ENCODE results near the gene PDS5B.

GRCh38 chr13:32825481-32825880 is 239.2 kb downstream of the PDS5B start:
- TF ChIP-seq EP300 (IDR thresholded peaks at IDR 0.05; ENCODE audit: borderline replicate concordance in 1 of 2, low read depth in 2 of 2, low read length in 2 of 2) (no peak), USF2 (IDR thresholded peaks at IDR 0.05; ENCODE audit: low read length) (no peak), POU5F1 (IDR thresholded peaks at IDR 0.05; ENCODE audit: low read depth, low read length) (no peak), POLR2A (IDR thresholded peaks at IDR 0.05; ENCODE audit: control extremely low read depth in 1 of 2, low read depth in 2 of 2, low read length in 2 of 2) (no peak), CTCF (IDR thresholded peaks at IDR 0.05; ENCODE audit: control extremely low read depth in 1 of 3, insufficient read depth in 1 of 3, low read depth in 1 of 3, low read length in 3 of 3) (no peak)

Measured in H1 (cell line).